HCT116 (cell line): ENCODE data around the gene DNAJA4.

Experiments
- CTCF ChIP-seq, 3 experiments: fragments of 200-600 bp in 1 of 3; sonication (generic) in 1 of 3; IDR thresholded peaks in 2 of 3; conservative IDR thresholded peaks in 1 of 3; 2 replicates each; pipeline ENCODE4 v1.5.1; 2012 to 2017; ENCODE audit warnings: low read depth in 2 of 3, low read length in 2 of 3, antibody characterized with exemption in 1 of 3, borderline replicate concordance in 1 of 3, control low read depth in 1 of 3, mild to moderate bottlenecking in 1 of 3, mixed read lengths in 1 of 3, mixed run types in 1 of 3, moderate library complexity in 1 of 3; ENCODE audit not compliant: insufficient read depth in 1 of 3
- EGR1 ChIP-seq: IDR thresholded peaks from 2 replicates; pipeline ENCODE4 v1.6.1; 2012; ENCODE audit warnings: low read depth
- RAD21 ChIP-seq: IDR thresholded peaks from 2 replicates; pipeline ENCODE4 v1.6.1; 2012; ENCODE audit warnings: low read depth, mild to moderate bottlenecking

- TF ChIP-seq RAD21 (no peak), CTCF (IDR thresholded peaks at IDR 0.05 in 2 of 3, conservative IDR thresholded peaks at IDR 0.05 in 1 of 3; ENCODE audit: borderline replicate concordance in 1 of 3, insufficient read depth in 1 of 3, low read depth in 2 of 3, low read length in 2 of 3) (no peak), EGR1 (no peak)
Measured at GRCh38 chr15:78321041-78321570, 56.7 kb downstream of the DNAJA4 start.
